HG03139 (cell line): ENCODE results near the gene SREBF1.

Experiments used
- ATAC-seq: cut with Tn5 transposase; IDR thresholded peaks from one replicate; pipeline ENCODE4 v1.9.1; 2021; ENCODE audit not compliant: unreplicated experiment

Gene SREBF1

DNA sequence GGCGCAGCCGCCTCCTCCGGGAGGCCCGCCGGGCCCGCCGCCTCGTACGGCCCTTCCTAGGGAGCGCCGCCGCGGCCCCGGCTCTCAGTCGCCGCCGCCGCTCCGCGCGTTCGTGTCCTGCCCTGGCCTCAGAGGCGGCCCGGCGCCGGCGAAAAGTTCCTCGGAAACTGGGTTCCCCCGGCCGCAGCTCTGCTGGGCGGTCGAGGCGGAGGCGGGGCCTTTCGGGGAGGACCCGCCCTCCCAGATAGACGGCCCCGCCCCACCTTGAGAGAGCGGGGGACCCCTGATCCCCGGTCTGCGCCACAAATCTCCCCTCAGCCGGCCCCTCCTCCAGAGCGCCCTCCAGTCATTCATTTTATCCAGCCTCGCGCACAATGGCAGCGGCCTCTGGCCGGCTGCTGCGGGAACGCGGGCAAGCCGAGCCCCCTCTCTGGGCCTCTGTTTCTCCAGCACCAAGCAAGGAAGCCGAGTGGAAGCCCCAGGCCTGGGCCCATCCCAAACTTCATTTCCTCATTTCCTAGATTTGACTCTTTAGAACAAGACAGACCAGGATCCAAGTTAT is at the start of gene SREBF1:
Gene SREBF1, minus strand, starts transcription at position 169 of the 562 bp plus-strand sequence. CDS start 169 bp downstream, outside the sequence.
- ATAC-seq = peak; percentile 18

DNA sequence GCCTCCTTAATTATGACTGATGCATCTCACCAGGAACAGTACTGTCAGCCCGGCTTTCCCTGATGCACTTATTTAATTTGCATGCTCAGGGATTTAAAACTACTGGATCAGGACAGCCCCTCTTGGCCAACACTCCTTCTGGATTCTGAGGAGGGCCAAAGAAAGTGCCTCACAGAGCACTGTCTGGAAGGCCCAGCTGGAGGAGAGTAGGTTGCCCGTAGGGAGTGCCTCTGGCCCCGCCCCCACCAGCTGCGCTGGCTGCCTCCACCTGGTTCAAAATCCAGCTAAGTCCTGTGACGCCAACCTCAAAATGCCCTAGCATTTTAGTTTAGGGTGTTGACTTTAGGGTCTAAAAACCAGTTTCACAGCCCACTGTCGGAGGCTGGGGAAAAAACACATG is 49.4 kb upstream of the SREBF1 start:
- ATAC-seq = no peak

DNA sequence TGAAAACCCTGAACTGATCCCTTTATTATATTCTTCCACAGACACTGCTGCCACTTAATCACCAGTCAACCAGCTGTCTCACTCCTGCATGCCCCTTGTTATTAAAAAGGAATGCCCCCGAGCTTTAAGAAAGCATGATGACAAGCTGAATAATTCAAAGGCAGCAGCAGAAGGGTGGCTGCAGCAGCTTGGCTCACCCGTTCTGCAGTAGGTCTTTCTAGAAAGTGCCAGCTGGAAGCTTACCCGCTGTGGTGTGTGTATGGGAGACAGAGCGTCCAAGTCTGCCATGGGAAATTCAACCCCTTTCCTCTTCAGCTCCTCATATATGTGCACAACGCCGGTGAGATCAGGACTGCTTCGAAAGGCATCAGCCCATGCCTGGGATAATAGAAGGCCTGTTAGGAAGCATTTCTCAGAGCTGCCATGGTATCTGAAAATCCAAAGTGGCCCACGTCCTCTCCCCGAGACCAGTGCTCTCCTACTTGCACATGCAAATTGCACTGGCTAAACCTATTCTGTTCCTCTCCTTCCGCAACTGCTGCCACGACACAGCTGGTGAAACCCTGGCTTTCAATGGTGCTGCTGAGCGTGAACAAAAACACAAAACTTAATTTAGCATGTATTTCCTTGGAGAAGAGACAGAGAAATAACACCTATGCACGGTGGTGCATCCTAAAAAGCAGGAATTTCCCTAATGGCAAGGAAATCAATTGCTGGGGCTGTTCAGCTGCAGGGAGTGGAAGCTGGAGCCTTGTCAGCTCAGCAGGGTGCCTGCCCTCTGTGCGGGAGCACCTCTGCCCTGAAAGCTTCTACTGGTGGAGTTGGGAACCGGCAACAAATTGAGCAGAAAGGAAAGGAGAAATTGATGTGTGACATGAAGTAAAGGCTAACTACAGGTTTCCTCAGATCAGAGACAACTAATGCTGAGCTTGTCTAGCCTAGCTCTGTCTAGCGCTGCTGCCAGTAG is 47.9 kb upstream of the SREBF1 start:
- no peak for ATAC-seq

DNA sequence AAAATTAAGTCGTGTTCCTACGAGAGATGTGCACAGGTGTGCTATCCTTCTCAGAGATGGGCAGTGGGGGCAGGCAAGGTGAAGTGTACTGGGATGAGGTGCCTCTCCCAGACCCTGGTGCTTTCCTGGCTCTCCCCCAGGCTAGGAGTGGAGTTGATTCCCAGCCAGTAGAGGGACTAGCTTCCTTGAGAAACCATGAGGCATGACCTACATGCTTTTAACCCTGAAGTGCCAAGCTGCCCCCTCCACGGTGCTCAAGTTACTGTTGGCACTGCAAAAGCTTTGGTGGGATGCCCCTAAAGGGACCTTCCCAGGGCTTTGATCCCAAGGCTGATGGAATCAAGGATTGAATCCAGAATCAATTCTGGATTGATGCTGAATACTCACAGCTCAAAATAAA is 47.0 kb upstream of the SREBF1 start:
- ATAC-seq = no peak

- ATAC-seq = no peak
Observed at GRCh38 chr17:17882082-17882581, 45.3 kb upstream of the SREBF1 start.

DNA sequence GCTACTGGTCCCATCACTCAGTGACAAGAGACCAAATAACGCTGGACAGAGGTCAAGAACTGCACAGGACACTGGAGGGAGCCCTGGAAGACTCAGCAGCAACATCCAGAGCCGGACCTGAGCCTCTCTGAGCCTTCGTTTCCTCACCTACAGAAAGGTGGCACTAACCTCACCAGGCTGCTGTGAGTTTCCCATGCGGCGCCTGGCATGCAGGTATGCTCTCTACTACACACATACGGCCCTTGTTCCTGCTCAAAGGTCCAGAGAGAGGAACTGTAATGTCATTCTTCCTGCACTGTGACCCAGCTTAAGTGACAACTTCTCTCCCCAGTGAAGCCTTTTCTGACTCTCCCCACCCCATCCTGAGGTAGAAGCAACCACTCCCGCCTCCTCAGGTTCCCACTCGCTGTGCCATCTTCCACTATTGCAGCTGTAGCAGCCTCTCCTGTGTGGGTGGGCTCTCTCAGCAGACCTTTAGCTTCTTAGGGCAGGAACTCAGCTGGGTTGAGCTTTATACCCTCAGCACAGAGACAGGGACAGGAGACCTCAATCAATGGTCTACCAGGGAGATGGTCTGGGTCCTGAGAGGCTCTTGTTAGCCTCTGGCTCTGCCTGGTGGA is 43.9 kb upstream of the SREBF1 start:
- no peak for ATAC-seq

DNA sequence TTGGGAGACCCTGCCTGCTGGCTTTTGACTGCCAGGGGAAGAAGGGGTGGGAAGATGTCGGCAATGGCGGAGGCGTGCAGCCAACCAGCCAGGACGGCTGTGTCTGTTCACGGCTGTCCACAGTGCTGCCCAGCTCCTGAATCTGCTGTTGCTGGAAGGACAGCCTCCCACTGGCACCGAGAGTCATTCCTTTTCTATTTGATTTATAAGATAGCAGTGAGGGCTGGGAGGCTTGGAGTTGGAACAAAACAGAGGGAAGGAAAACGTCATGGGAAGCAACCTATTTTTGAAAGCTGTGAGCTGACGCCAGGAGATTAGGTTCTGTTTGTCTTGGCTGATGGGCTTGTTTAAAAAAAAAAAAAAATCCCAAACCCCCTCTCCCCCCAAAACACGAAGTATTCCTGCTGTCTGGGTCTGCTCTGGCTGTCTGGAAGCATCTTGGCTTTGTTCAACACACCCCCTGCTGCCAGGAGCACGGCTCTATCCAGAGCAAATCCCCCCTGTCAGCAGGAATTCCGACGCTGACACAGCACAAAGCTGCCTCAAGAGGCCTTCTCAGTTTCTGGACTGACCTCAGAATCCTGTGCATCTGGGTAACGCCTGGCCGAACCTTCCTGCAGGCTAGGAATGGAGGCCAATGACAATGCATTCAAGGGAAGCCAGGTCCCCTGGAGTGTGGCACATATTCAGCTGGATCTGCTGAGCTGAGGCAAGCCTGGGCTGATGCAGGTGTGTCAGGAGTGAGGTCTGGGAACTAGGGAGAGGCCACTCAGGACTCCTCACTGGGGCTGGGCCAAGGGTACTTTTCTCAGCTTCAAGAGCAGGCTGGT is 41.0 kb upstream of the SREBF1 start:
- no peak for ATAC-seq

GRCh38 chr17:17876959-17877528 is 40.3 kb upstream of the SREBF1 start:
- ATAC-seq = no peak

DNA sequence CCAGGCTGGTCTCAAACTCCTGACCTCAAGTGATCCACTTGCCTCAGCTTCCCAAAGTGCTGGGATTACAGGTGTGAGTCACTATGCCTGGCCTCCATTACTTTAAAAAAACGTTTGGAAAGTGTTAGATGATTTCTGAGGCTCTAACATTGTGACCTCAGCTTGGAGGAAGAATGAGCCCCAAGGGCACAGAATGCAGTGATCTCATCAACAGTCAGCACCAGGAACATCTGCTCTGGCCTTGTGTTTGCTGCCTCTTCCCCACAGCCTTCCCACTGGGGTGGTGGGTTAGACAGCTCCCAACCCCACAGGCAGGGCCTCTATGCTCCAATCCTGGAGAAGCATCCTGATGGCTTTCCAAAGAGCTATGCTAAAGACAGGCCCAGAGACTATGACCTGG is 37.7 kb upstream of the SREBF1 start:
- no peak for ATAC-seq

- ATAC-seq = no peak
Observed at GRCh38 chr17:17873450-17873991, 36.7 kb upstream of the SREBF1 start.

DNA sequence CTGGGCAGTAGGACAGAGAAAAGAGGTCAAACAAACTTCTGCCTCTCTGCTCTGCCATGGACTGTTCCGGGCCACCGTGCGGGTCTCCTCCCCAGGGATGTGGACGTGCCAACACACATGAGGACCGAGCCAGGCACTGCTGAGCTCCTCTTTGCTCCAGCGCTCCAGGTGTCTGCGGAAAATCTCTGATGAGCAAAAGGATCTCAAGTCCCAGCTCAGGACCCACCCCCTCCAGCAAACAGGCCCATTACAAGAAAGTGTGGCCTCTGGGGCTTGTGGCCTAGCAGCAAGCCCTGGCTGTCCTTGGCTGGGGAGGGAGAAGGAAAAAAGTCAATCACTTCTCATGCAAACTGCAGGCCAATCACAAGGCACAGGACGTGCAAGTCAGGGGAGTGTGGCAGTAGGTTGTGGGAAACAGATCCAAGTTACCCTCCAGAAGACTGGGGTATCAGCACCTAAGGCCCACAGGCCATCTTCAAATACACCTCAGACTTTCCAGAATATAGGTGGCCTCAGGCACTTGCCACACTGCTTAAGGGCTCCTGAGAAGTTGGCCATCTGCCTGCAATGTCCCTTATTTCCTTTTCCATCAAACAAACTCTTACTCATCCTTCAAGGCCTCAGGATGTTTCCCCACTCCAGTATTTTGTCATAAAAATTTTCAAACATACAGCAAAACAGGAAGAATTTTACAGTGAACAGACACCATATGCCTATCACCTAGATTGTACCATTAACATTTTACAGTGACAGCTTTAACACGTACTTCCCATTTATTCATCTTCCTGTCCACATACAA is 36.0 kb upstream of the SREBF1 start:
- no peak for ATAC-seq

DNA sequence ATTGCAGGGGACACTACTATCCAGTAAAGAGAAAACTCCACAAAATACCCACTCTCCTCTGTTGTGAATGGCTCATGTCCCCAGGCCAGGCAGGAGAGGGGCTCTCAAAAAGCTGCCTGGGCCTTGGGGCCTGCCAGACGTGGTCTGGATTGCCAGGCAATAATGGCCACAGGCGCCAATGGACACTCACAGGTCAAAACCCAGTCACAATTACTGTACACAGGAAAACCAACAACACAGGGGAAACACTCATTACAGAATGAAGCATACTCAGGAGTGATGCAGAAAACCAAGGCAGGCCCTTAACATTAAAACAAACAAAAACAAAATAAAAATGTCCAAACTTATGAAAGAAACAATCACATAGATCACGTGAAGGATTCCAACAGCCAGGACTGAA is 35.1 kb upstream of the SREBF1 start:
- ATAC-seq = no peak

- no peak for ATAC-seq
Observed at GRCh38 chr17:17870247-17870646, 33.5 kb upstream of the SREBF1 start.

GRCh38 chr17:17868641-17869522 is 32.1 kb upstream of the SREBF1 start:
- no peak for ATAC-seq

DNA sequence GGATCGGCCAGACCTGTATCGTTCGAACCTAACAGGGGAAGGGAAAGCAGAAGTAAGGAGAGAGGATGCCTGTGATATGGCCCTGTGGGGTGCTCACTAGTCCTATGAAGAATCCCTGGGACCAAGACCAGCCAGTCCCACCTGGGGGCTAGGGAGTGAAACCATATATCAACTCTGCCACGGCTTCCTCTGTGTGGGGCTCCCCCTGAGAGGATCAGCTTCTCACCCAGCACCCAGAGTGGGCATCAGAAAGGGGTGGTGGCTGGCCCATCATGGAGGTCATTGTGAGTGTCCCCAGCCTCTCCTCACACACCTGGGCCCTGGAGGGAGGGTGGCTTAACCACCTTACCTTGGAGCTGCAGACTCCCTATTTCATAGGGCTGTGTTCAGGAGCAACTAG is 30.1 kb upstream of the SREBF1 start:
- no peak for ATAC-seq

- ATAC-seq = no peak
Observed at GRCh38 chr17:17866425-17866824, 29.6 kb upstream of the SREBF1 start.

GRCh38 chr17:17865035-17865434 is 28.2 kb upstream of the SREBF1 start:
- no peak for ATAC-seq

GRCh38 chr17:17860766-17861107 is 24.0 kb upstream of the SREBF1 start:
- ATAC-seq = no peak
